HG03439 (cell line): Measurements from ENCODE around the gene ITGAX.

Experiments used
- ATAC-seq: cut with Tn5 transposase; IDR thresholded peaks from one replicate; pipeline ENCODE4 v1.9.1; 2021; ENCODE audit warnings: mild to moderate bottlenecking, moderate library complexity; ENCODE audit not compliant: unreplicated experiment

The ITGAX gene

GRCh38 chr16:31430380-31431052, 75.5 kb downstream of the ITGAX start:
- ATAC-seq: no peak
